Fibroblast of lung (primary cell): Measurements from ENCODE around the gene NLGN1. TPM values are rescaled to one million over a fixed set of nuclear protein-coding genes. Genes with fewer than 3 reads are reported as not detected.

ENCODE experiments used
- DNase-seq, 2 donors: peaks; one replicate each; pipeline versions ENCODE4 v3.0.0 to v3.0.0-alpha.2; 2010; ENCODE audit warnings: low read depth in 2 of 2
- H2AFZ ChIP-seq: 2 replicates; pipeline ENCODE4 v1.5.1; 2012; ENCODE audit warnings: low read length, control low read depth, inconsistent platforms
- H3K27ac ChIP-seq: 2 replicates; pipeline ENCODE4 v1.5.1; 2011; ENCODE audit warnings: low read length, control low read depth; ENCODE audit not compliant: insufficient read depth
- H3K27me3 ChIP-seq: 2 replicates; pipeline ENCODE4 v1.5.1; 2011; ENCODE audit warnings: mild to moderate bottlenecking, low read length; ENCODE audit not compliant: control insufficient read depth, insufficient read depth
- H3K36me3 ChIP-seq: 2 replicates; pipeline ENCODE4 v1.5.1; 2011; ENCODE audit warnings: low read length; ENCODE audit not compliant: control insufficient read depth, insufficient read depth
- H3K4me1 ChIP-seq: 2 replicates; pipeline ENCODE4 v1.5.1; 2011; ENCODE audit warnings: low read length; ENCODE audit not compliant: control insufficient read depth, insufficient read depth; ENCODE audit errors: extremely low read depth
- H3K4me2 ChIP-seq: 2 replicates; pipeline ENCODE4 v1.5.1; 2011; ENCODE audit warnings: low read length, control low read depth; ENCODE audit not compliant: insufficient read depth; ENCODE audit errors: extremely low read depth
- H3K4me3 ChIP-seq, 4 experiments: fragments of 200-600 bp in 1 of 4; sonication (generic) in 1 of 4; replicated peaks in 1 of 4; 2 replicates each; pipeline ENCODE4 v1.5.1; 2011 to 2016; ENCODE audit warnings: low read length in 4 of 4, low read depth in 3 of 4, mild to moderate bottlenecking in 3 of 4, control low read depth in 2 of 4, inconsistent platforms in 1 of 4, mixed read lengths in 1 of 4; ENCODE audit not compliant: insufficient read depth in 1 of 4; ENCODE audit errors: control extremely low read depth in 1 of 4
- H3K79me2 ChIP-seq: 2 replicates; pipeline ENCODE4 v1.5.1; 2012; ENCODE audit warnings: mild to moderate bottlenecking, low read length, inconsistent platforms; ENCODE audit not compliant: control insufficient read depth, insufficient read depth
- H3K9ac ChIP-seq: 2 replicates; pipeline ENCODE4 v1.5.1; 2011; ENCODE audit warnings: mild to moderate bottlenecking, low read length, control low read depth; ENCODE audit not compliant: insufficient read depth
- H3K9me3 ChIP-seq: 2 replicates; pipeline ENCODE4 v1.5.1; 2012; ENCODE audit warnings: low read depth, low read length; ENCODE audit not compliant: control insufficient read depth, insufficient read depth
- H4K20me1 ChIP-seq: 2 replicates; pipeline ENCODE4 v1.5.1; 2011; ENCODE audit warnings: low read length; ENCODE audit not compliant: control insufficient read depth, insufficient read depth; ENCODE audit errors: extremely low read depth
- CTCF ChIP-seq, 2 donors: IDR thresholded peaks in 1 of 2; conservative IDR thresholded peaks in 1 of 2; 1 replicate in 1 of 2; 2 replicates in 1 of 2; pipeline ENCODE4 v1.5.1; 2011 to 2012; ENCODE audit warnings: low read length in 2 of 2, control low read depth in 1 of 2, inconsistent platforms in 1 of 2, low read depth in 1 of 2, mild to moderate bottlenecking in 1 of 2
- EZH2 ChIP-seq: IDR thresholded peaks from 2 replicates; pipeline ENCODE4 v1.5.1; 2012; ENCODE audit warnings: low read length, control low read depth, mild to moderate bottlenecking; ENCODE audit errors: missing control alignments
- polyA plus RNA-seq, 2 donors: library from polyadenylated mRNA; depleted of rRNA in 1 of 2; stranded (reverse) in 1 of 2; unstranded in 1 of 2; fragments of >200 nt; gene quantifications; 2 replicates each; pipeline ENCODE4 v1.2.1, GENCODE V29; 2011 to 2012; ENCODE audit warnings: missing spikeins in 1 of 2
- total RNA-seq: library from RNA; depleted of rRNA; stranded (reverse); fragments of >200 nt; gene quantifications from 2 replicates; pipeline ENCODE4 v1.2.1, GENCODE V29; 2014

NLGN1 gene
- total and polyA plus RNA-seq, 2 donors (not counting 1 experiment from before 2014, with no cell fraction given), result 0.61 to 2.1 TPM

- Histone ChIP-seq H3K27ac (no peak overlapping the region), H3K79me2 (no peaks in the 10 kb centered on the region), H3K36me3 (no peaks in the 10 kb centered on the region), H4K20me1 (no peaks in the 10 kb centered on the region), H3K27me3 (no peaks in the 10 kb centered on the region), H2AFZ (no peak overlapping the region), H3K4me2 (no peak overlapping the region), H3K9me3 (no peaks in the 10 kb centered on the region), H3K4me1 (no peaks in the 10 kb centered on the region), H3K4me3 (no peak overlapping the region), H3K9ac (no peak overlapping the region)
- DNase-seq, result no peak
- TF ChIP-seq EZH2 (no peak), CTCF (conservative IDR thresholded peaks at IDR 0.05 in 1 of 2, IDR thresholded peaks at IDR 0.05 in 1 of 2; ENCODE audit: low read depth in 1 of 2, low read length in 2 of 2) (no peak)
Measured at GRCh38 chr3:173849489-173849888, 451.9 kb downstream of the NLGN1 start.

GRCh38 chr3:173857154-173857553 lies 459.6 kb downstream of the NLGN1 start:
- Histone ChIP-seq H3K4me3 (no peak overlapping the region), H3K79me2 (no peaks in the 10 kb centered on the region), H3K27ac (no peak overlapping the region), H3K4me1 (no peaks in the 10 kb centered on the region), H4K20me1 (no peaks in the 10 kb centered on the region), H3K4me2 (no peak overlapping the region), H3K27me3 (no peaks in the 10 kb centered on the region), H3K36me3 (no peaks in the 10 kb centered on the region), H3K9ac (no peak overlapping the region), H3K9me3 (no peaks in the 10 kb centered on the region), H2AFZ (no peak overlapping the region)
- DNase-seq, result no peak
- no peak for TF ChIP-seq EZH2
- no peak for TF ChIP-seq CTCF (conservative IDR thresholded peaks at IDR 0.05 in 1 of 2, IDR thresholded peaks at IDR 0.05 in 1 of 2; ENCODE audit: low read depth in 1 of 2, low read length in 2 of 2)

- Histone ChIP-seq H3K4me3 (no peak overlapping the region), H3K79me2 (no peaks in the 10 kb centered on the region), H3K27me3 (no peaks in the 10 kb centered on the region), H3K4me1 (no peaks in the 10 kb centered on the region), H4K20me1 (no peaks in the 10 kb centered on the region), H2AFZ (no peak overlapping the region), H3K4me2 (no peak overlapping the region), H3K27ac (no peak overlapping the region), H3K9ac (no peak overlapping the region), H3K9me3 (no peaks in the 10 kb centered on the region), H3K36me3 (no peaks in the 10 kb centered on the region)
- DNase-seq, result no peak
- TF ChIP-seq EZH2 (no peak), CTCF (conservative IDR thresholded peaks at IDR 0.05 in 1 of 2, IDR thresholded peaks at IDR 0.05 in 1 of 2; ENCODE audit: low read depth in 1 of 2, low read length in 2 of 2) (no peak)
Measured at GRCh38 chr3:173862701-173863100, 465.2 kb downstream of the NLGN1 start.
